Activated naive CD4-positive, alpha-beta T cell treated with anti-CD3 and anti-CD28 coated beads, Interleukin-2, amount 50 U/mL, for 72 hours (primary cell): ENCODE results near the gene OCA2. TPM values are rescaled to one million over a fixed set of nuclear protein-coding genes. Genes with fewer than 3 reads are reported as not detected.

Source experiments
- ATAC-seq, 2 donors: fragments of 150-1000 bp; cut with Tn5 transposase; 2 replicates each; pipeline ENCODE4 v1.10.0; 2021; ENCODE audit warnings: mild to moderate bottlenecking in 2 of 2, moderate library complexity in 2 of 2
- DNase-seq, 2 donors: peaks; one replicate each; pipeline ENCODE4 v3.0.0; 2021 to 2022; ENCODE audit warnings: low spot score in 2 of 2
- H3K27ac Mint-ChIP-seq, 2 donors: one replicate each; pipeline ENCODE4 v1.8.0; 2022; ENCODE audit warnings: mild to moderate bottlenecking in 2 of 2, mixed read lengths in 2 of 2
- H3K36me3 Mint-ChIP-seq, 2 donors: one replicate each; pipeline ENCODE4 v1.8.0; 2022; ENCODE audit warnings: mixed read lengths in 2 of 2
- H3K9me3 Mint-ChIP-seq, 2 donors: one replicate each; pipeline ENCODE4 v1.8.0; 2022; ENCODE audit warnings: mixed read lengths in 2 of 2
- total RNA-seq, 2 donors: library from RNA; stranded (reverse); gene quantifications; one replicate each; pipeline ENCODE4 v1.2.3, GENCODE V29; 2022

The OCA2 gene
- total RNA-seq, 2 donors from 2014 or later = not detected

- Mint-ChIP-seq H3K36me3 (peaks cover 0 to 5% of the 10 kb centered on the region in 2 donors), H3K27ac (no peak overlapping the region), H3K9me3 (no peaks in the 10 kb centered on the region)
- ATAC-seq (no peak), DNase-seq (no peak)
These were observed 12.4 kb upstream of the OCA2 start for GRCh38 chr15:28111543-28111942.

DNA sequence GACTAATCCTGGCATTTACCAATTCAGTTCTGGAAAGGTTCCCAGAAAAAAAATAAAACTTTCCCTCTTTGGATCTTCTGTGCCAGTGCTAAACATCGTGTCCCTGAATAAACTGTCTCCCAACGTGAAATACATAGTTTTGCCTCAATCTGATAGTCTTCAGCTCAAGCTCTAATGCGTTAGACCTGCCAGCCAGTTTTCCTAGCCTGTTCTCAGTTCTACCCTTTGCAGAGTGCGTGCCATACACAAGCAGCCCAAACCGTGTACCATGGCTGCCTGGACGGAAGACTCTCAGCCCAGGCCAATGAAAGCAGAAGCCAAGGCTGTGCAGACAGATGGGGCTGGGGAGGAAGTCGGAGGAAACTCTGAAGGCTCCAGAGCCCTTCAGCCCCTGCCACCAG lies 11.4 kb upstream of the OCA2 start:
- DNase-seq (no peak), ATAC-seq (no peak)
- no peaks in the 10 kb centered on the region for H3K9me3 Mint-ChIP-seq
- H3K27ac Mint-ChIP-seq = no peak overlapping the region
- H3K36me3 Mint-ChIP-seq = peaks cover 0 to under 1% of the 10 kb centered on the region in 2 donors

- no peak for DNase-seq
- no peak for ATAC-seq
- no peak overlapping the region for H3K27ac Mint-ChIP-seq
- H3K36me3 Mint-ChIP-seq = no peaks in the 10 kb centered on the region
- no peaks in the 10 kb centered on the region for H3K9me3 Mint-ChIP-seq
These were observed 10.7 kb upstream of the OCA2 start for GRCh38 chr15:28109626-28110455.

DNA sequence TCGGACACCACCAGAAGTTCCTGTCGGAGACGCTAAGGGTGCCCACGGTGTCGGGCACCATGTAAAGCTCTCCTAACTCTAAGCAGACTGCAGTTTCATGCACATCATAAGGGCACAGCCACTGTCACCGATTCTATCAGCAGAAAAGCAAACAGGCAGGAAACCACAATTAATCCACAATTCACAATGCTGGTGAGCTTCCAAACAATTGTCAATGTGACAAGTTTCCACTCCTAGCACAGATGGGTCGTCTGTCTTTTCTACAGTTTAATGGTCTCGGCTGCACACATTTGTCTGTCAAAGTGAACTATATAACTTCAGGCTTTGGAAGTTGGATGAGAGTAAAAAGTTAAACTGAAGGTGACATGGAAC lies 8.8 kb upstream of the OCA2 start:
- DNase-seq = no peak
- no peak for ATAC-seq
- H3K9me3 Mint-ChIP-seq = no peaks in the 10 kb centered on the region
- H3K36me3 Mint-ChIP-seq = no peaks in the 10 kb centered on the region
- H3K27ac Mint-ChIP-seq = no peak overlapping the region

DNA sequence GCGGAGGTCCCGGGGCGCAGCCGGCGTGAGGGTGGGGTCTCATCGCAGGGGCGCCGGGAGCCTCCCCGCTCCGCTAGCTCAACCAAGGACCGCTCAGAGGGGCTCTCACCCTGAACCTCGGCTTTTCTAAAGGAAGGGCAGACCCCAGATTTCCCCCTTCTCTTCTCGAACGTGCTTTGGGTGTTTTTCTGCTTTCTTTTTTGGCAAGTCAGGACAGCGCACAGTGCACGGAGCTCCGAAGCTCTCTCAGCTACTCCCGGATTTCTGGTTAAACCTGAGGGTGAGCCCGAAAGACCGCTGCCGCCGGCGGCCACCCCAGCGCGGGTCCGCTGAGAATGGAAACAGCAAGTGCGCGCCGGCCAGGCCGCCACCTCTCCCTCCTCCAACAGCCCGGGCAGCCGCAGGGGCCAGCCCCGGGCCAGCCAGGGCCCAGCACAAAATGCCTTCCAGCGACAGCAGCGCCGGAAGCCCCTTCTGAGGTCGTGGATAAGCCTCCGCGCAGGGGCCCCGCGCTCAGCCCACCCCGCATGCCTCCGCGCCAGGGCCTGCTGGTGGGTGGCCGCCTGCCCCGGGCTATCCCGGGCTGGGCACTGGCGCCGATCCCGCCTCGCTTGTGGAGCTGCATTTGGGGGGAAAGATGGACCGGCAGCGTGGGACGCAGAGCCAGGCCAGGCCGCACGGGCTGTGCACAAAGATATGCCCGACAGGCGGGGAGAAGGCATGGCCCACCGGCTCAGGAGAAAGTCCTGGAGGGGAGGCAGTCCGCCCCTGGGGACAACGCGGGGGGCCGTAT lies 8.2 kb upstream of the OCA2 start:
- ATAC-seq (peak; percentile 29 to 37), DNase-seq (no peak)
- Mint-ChIP-seq H3K27ac (peak overlapping the region in 1 of 2 donors; percentile 14), H3K9me3 (no peaks in the 10 kb centered on the region), H3K36me3 (no peaks in the 10 kb centered on the region)

- DNase-seq (no peak), ATAC-seq (peak; percentile 31 to 61)
- Mint-ChIP-seq H3K27ac (no peak overlapping the region), H3K36me3 (no peaks in the 10 kb centered on the region), H3K9me3 (no peaks in the 10 kb centered on the region)
These were observed 7.4 kb upstream of the OCA2 start for GRCh38 chr15:28106294-28107110.

GRCh38 chr15:28105793-28106192 lies 6.7 kb upstream of the OCA2 start:
- H3K36me3 Mint-ChIP-seq = no peaks in the 10 kb centered on the region
- ATAC-seq = no peak
- no peak overlapping the region for H3K27ac Mint-ChIP-seq

GRCh38 chr15:28105224-28105791 lies 6.2 kb upstream of the OCA2 start:
- Mint-ChIP-seq H3K9me3 (no peaks in the 10 kb centered on the region), H3K27ac (no peak overlapping the region), H3K36me3 (peaks cover 0 to 2% of the 10 kb centered on the region in 2 donors)
- no peak for DNase-seq
- no peak for ATAC-seq

More at GRCh38 chr15:28105793-28106192, 6.7 kb upstream of the OCA2 start:
- no peaks in the 10 kb centered on the region for H3K9me3 Mint-ChIP-seq
- DNase-seq = no peak

DNA sequence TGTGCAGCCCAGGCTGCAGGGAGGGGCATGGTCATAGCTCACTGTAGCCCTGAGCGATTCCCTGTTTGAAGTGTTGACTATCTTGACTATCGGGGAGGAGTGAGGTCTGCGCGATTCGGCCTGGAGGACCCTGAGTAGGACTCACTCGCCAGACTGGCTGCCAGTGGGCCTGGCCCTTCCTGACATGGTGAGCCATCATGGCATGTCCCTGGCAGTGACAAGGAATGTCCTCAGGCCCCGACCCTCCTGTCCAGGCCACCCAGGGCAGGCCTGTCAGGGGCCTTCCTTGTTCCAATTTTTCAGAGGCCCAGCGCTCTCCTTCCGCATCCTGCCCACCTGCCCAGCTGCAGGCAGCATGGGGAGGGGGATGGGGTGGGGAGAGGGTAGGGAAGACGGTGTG lies 5.2 kb upstream of the OCA2 start:
- Mint-ChIP-seq H3K9me3 (no peaks in the 10 kb centered on the region), H3K36me3 (peaks cover 0 to 10% of the 10 kb centered on the region in 2 donors), H3K27ac (no peak overlapping the region)
- DNase-seq = no peak
- no peak for ATAC-seq

- no peak overlapping the region for H3K27ac Mint-ChIP-seq
- DNase-seq = no peak
- ATAC-seq = no peak
- H3K36me3 Mint-ChIP-seq = peaks cover 0 to 10% of the 10 kb centered on the region in 2 donors
- no peaks in the 10 kb centered on the region for H3K9me3 Mint-ChIP-seq
These were observed 4.7 kb upstream of the OCA2 start for GRCh38 chr15:28103831-28104230.

GRCh38 chr15:28101983-28102441 lies 2.9 kb upstream of the OCA2 start:
- H3K9me3 Mint-ChIP-seq = no peaks in the 10 kb centered on the region
- ATAC-seq = no peak

GRCh38 chr15:28101201-28101600 lies 2.1 kb upstream of the OCA2 start:
- Mint-ChIP-seq H3K9me3 (no peaks in the 10 kb centered on the region), H3K36me3 (peaks cover 0 to 23% of the 10 kb centered on the region in 2 donors), H3K27ac (no peak overlapping the region)
- no peak for DNase-seq
- no peak for ATAC-seq

More at GRCh38 chr15:28101983-28102441, 2.9 kb upstream of the OCA2 start:
- Mint-ChIP-seq H3K27ac (no peak overlapping the region), H3K36me3 (peaks cover 0 to 23% of the 10 kb centered on the region in 2 donors)
- no peak for DNase-seq

DNA sequence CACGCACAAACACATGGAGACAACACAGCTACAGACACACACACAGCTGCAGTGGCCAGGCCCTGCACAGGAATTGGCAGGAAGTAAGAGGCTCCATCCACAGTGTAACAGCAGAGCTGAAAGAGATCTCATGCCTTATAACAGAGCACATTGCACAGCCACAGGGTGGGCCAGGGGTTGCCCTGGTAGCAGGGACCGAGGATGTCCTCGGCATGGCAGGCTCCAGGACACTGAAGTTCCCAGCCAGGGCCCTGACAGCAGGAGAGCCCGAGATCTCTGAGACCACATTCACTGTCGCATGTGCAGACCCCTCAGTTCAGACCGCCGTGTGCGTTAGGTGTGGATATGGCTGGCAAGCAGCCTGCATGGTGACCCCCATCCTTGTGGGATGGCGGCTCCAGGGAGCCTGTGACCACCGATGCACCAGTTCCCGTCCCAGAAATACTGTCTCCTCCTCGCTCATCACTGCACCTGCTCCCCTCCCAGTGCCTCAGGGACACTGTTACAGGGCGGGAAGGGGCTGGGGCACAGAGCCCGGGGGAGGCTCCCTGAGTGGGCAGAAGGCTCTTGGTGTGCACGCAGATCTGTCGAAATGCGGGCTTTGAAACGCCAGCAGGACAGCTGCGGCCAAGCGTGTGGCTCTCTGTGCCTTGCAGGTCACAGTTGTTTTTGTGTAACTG lies 1.5 kb upstream of the OCA2 start:
- Mint-ChIP-seq H3K9me3 (no peaks in the 10 kb centered on the region), H3K27ac (no peak overlapping the region), H3K36me3 (peaks cover 0 to 23% of the 10 kb centered on the region in 2 donors)
- DNase-seq (no peak), ATAC-seq (no peak)

- ATAC-seq (no peak), DNase-seq (no peak)
- H3K9me3 Mint-ChIP-seq = no peaks in the 10 kb centered on the region
- H3K27ac Mint-ChIP-seq = no peak overlapping the region
- peaks cover 0 to 23% of the 10 kb centered on the region in 2 donors for H3K36me3 Mint-ChIP-seq
These were observed 533 bp upstream of the OCA2 start for GRCh38 chr15:28099555-28100140.

- Mint-ChIP-seq H3K9me3 (no peaks in the 10 kb centered on the region), H3K36me3 (peaks cover 0 to 26% of the 10 kb centered on the region in 2 donors), H3K27ac (no peak overlapping the region)
- DNase-seq (no peak), ATAC-seq (no peak)
These were observed 752 bp downstream of the OCA2 start for GRCh38 chr15:28098360-28098765.
